Renal cortex interstitium (tissue), 11 donors: ENCODE data around the gene WNT3. TPM values are rescaled to one million over a fixed set of nuclear protein-coding genes. Genes with fewer than 3 reads are reported as not detected.
"Not testable (repeated sequence)": the region's sequence is repeated elsewhere in the genome, so short reads cannot be mapped to it uniquely, and the experiment has no call there.

Source experiments
- DNase-seq, 11 donors: peaks; one replicate each; pipeline ENCODE4 v3.0.0-alpha.2; 2013; ENCODE audit warnings: low read depth in 9 of 11, low spot score in 4 of 11; ENCODE audit errors: extremely low read depth in 1 of 11
- polyA plus RNA-seq, 3 donors: library from polyadenylated mRNA; unstranded; fragments of 120-200 nt; gene quantifications; one replicate each; pipeline ENCODE4 v1.2.1, GENCODE V29; 2013; ENCODE audit not compliant: insufficient read length in 3 of 3

Gene WNT3
- polyA plus RNA-seq, 3 donors: 1.8 to 2.1 (median 2.0) TPM

DNA sequence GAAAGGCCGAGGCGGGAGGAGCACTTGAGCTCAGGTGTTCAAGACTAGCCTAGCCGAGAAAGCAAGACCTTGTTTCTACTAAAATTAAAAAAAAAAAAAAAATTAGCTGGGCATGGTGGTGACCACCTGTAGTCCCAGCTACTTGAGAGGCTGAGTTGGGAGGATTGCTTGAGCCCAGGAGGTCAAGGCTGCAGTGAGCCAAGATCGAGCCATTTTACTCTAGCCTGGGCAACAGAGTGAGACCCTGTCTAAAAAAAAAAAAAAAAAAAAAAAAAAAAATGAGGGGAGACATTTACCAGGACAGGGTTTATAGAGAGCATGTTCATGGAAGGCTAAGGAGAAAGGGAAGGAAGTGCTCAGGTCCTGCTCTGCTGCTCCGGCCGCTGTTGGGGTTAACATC is 25.5 kb downstream of the WNT3 start:
- not testable (repeated sequence) for DNase-seq

DNA sequence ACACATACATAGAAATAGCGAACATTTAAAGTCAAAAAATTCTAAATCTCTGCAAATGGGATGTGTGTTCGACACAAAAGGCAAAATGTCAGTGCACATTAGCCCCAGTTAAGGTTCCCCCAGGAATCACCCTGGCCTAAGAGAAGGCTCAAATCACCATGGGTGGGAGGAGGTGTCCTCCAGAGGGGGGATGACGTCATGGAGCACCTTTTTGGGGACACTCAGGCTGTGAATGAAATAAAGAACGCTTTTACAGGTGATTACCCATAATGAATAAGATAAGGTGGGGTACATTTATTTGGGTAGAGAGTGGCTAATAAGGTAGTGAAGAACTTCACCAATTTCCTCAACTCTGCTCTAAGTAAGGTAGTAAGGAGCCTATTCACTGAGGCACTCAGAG is 26.4 kb downstream of the WNT3 start:
- no peak for DNase-seq

DNA sequence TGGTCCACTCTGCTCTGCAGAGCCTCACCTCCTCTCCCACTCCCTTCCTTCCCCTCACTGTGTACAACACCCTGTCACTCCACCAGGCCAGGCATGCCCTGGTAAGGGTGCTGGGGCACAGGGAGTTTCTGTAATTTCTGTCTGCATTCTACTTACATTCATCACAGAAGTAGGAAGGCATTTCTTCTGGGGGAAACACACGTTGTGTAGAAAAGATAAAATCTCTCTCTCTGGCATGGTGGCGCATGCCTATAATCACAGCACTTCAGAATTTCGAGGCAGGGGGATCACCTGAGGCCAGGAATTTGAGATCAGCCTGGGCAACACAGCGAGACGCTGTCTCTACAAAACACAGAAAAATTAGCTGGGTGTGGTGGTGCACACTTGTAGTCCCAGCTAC is 27.0 kb downstream of the WNT3 start:
- DNase-seq: no peak

DNA sequence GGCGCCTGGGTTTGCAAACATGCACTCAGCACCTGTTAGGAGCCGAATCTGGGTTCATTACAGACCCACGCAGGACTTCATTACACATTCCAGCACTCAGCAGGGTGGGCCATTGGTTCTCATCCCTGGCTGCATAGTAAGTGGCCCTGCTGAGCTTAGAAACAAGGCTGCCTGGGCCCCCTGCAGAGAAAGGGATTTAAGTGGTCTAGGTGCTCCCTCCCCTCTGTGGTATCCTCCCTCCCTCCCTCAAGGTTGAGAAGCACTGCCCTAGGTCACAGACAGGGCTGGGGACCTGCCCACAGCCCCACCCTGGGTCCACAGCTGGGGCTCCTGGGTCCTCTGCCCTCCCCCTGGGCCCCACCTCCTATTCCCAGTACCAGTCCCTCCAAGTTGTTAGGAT is 28.3 kb downstream of the WNT3 start:
- no peak for DNase-seq

DNA sequence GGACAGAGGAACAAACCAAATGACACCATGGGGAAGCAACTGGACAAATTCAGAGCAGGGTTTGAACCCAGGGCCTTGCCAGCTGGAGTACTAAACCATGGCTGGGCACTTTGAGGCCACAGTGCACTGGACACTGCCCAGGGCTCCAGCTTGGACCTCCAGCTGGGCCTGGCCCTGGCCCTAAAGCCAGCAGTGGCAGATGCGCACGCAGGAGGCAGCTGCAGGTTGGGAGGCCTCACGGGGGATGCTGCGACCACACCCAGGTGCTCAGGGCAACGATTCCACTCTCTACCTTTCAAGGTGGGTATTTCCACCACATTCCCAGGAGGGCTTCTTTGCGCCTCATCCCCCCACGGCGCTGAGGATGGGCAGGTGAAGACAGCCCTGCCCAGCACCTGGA is 28.9 kb downstream of the WNT3 start:
- DNase-seq: no peak

DNA sequence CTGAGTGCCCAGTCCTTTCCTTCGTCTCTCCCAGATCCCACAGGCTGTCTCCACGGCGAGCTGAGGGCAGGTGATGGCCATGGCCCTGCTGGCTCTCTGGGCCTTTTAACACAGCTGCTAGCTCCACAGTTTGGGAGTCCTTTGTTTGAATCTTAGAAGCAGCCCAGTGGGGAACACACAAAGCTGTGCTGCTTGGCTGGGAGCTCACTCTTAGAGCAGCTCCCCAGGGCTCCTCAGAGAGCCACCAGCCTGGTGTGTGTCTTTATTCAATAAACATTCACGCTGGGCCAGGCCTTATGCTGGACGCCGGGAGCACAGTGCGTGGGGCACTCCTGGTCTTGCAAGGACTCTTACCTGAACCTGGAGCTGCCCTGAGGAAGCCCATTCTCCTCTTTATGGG is 29.7 kb downstream of the WNT3 start:
- no peak for DNase-seq

DNA sequence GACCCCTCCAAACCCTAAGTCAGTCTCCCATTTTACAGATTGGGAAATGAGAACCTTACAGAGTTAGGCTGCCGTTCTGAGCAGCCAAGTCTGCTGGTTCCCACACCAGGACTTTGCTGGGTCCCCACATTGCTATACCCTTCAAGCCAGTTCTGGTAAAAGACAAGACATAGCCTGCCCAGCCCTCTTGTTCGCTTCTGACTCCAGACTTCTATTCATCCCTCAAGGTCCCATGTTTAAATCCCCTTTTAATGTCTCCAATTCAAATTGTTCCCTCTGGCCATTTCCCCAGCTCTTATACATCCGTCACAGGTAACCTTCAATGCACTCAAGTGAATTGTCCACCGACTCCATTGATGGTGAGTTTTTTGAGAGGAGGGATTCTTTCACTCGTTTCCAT is 30.2 kb downstream of the WNT3 start:
- DNase-seq: no peak

DNA sequence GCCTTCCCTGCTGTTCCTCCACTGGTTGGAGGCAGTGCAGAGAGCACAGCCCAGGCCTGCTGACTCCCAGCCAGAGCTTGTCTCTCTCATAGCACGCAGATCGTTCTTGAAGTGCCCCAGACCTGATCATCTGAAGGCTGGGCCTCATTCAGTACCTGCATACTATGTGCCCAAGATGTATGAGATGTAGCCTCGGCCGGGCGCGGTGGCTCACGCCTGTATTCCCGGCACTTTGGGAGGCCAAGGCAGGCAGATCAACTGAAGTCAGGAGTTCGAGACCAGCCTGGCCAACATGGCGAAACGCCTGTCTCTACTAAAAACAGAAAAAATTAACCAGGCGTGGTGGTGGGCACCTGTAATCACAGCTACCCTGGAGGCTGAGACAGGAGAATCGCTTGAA is 31.0 kb downstream of the WNT3 start:
- DNase-seq: no peak

DNA sequence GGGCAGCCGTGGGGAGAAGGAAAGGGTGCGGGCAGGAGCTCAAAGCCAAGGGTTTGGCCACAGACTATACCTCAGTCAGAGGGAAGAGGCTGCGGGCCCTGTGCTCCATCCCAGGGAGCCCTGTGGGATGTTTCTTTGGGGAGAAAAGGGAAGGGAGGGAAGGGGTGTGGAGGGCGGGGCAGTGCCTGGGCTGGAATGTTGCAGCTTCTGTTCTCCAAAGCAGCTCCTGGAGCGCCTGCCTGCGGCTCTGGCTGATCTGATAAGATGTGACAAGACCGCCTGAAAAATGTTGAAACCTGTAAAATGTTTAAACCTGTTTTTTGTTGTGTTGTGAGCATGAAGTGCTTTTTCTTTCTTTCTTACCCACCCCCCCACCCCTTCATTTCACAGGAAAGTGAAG is 32.8 kb downstream of the WNT3 start:
- DNase-seq: no peak

DNA sequence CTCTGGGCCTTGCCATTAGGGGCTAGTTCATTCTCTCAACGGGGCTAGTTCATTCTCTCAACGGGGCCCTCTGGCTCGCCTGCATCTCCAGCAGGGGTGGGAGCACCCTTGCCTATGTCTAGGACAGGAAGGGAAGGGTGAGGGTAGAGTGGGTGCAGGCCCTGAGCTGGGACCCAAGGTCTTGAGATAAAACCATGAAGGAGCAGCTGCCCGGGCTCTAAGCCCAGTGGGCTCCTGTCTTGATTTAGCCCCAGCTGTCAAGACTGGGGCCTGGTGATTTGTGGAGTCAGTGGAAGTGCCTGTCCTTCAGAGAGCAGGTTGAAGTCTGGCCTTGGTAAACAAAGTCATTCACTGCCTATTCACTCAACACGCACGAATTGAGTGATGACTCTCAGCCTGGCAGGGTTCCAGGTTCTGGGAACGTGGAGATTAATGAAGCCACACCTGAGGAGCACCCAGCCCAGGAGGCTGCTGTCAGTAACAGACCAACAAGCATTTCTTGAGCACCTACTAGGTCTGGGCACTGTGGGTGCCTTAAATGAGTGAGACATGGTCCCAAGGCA is 35.4 kb downstream of the WNT3 start:
- no peak for DNase-seq

DNA sequence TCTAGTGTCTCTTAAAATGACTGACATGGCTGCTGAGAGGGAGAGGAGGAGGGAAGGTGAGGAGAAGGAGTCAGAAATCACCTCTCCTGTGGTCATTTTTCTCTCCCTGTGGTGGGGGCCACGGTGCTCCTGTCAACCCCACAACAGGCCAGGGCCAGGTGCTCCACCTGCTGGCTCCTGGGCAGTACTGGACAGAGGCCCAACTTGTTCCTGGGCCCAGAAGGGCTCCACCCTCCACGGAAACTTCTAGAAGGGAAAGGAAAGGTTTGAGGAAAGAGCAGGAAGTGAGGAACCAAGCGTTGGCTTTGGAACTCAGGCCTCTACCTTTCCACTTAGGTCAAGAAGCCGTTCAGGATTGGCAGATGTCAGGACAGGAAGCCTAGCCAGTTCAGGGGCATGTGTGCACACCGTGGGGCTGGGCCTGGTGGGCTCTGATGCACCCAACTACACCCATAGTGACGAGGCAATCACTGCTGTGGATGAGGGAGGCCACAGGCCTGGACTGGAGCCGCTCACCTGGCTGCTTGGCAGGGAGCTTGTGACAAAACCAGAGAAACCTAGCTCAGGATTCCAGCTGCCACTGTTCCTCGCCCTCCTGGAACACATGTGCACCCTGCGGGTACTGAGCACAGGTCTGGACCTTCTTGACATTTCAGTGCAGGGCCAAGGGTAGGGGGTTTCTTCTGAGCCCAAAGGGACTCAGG is 36.1 kb downstream of the WNT3 start:
- DNase-seq: no peak

DNA sequence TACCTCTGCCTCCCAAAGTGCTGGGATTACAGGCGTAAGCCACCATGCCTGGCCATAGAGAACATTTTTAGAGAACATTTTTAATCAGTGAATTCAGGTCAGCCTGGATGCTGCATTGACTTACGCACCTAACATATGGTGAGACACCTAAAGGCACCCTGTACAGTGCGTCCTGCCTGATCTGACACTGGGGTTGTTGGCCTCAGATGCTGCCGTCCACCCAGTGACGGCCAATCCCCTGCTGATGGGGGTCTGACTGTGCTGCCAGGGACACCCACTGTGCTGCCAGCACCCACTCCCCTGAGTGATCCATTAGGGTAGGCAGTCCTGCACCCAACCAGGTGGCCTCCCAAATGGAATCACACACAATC is 38.5 kb downstream of the WNT3 start:
- DNase-seq: no peak

DNA sequence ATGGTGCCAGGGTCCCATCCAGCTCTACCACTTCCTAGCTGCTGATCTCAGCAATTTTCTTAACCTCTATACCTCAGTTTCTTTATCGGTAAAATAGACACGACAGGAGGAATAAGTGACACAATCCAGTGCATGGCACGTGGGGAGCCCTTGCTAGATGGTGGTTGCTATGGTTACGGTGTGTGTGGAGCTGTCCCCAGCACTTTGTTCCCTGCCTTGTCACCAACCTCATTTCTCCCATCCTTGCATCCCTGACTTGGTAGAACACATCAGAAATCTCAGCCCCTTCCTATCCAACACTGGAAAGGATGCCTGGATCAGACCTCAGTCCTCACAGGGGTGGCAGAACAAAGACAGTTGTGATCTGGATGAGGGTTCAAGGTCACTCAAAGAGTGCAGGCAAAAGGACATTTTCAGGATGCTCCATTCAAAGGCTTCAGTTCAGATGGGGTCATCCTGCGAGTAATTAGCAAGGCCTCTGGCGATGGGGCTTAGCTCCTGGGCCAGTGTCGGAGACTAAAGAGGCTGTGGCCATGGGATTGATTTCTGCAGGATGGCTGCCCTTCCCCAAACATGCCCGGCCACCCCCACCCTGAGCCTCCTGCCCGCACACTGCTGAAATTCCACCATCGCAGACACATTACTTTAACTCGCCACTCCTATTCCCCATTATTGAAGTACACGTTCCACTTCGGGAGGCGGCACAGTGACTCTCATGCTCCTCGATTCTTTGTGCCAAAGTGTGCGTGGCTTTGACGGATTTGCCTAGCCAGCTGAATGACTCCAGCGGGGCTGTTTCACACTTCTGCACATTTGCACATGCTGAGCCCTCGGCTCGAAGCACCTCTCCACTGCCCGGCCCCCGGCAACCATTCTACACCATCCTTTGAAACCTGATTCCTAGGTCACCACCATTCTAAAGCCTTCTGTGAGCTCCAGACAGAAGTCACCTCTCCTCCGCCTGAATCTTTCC is 40.3 kb downstream of the WNT3 start:
- no peak for DNase-seq

DNA sequence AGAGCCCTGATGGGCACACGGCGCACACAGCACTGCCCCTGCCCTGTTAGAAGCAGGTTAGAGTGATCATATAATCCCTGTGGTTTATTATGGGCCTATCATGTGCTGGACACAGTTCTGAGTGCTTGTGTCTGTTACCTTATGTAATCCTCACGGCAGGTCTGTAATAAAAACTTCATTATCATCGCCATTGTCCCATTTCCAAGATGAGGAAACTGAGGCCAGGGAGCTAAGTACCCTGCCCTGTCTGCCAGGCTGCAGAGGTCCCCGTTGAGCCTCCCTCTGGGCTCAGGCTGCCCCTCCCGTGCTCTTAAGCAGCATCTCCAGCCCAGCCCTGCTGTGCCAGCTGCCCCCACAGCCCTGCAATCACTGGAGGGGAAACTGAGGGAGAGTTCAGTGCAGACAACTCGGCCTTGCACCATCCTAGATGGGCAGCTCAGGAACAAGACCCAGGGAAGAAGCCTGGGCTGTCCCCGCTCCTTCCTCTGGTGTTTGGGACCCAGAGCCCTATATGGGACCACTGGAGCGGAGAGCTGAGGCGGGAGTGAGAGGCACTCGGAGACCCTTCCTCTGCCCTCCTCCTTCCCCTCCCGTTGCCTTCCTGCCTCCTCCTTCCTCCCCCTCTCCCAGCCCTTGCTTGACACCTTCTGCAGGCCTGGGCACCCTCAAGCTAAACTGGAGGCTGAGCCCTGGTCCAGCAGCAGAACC is 42.0 kb downstream of the WNT3 start:
- DNase-seq: no peak

DNA sequence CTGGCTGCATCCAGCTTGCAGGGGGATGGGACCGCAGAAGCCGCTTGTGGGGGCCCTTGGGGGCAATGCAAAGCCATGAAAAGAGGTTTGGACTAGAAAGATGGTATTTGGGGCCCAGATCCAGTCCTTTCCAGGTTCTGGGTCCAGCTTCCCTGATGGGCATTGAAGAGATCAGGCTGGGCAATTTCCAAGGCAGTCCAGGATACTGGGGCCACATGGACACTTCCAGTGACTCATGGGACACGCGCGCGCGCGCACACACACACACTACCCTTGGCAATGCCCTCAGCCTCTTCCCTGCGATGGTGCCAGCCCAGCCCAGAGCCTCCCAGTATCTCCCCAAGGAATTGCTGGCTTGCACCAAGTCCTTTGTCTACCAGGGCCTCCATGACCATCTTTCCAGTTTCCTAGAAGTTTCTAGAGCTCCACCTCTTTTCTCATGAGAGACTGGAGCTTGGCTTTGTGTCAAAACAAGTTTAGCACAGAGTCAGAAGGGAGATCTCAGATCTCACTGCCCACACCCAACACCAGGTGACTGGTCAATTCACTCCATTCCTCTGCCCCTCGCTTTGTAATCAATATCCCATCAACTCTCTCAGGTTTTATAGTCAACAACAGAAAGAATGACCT is 44.3 kb downstream of the WNT3 start:
- DNase-seq: no peak

DNA sequence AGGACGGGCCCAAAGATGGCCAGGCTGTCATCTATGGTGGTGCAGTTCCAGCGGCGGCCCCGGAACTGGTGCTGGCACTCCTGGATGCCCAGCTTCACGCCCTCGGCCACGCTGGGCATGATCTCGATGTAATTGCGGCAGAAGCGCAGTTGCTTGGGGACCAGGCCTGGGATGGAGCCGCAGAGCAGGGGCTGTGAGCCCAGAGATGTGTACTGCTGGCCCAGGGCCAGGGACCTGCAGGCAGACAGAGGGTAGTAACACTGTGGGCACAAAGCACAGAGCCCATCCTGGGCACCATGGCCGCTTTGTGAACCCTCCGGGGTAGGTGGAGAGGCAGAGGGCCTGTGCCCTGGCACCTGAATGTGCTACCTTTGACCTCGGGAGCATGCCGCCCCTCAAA is 44.8 kb downstream of the WNT3 start:
- DNase-seq: no peak

DNA sequence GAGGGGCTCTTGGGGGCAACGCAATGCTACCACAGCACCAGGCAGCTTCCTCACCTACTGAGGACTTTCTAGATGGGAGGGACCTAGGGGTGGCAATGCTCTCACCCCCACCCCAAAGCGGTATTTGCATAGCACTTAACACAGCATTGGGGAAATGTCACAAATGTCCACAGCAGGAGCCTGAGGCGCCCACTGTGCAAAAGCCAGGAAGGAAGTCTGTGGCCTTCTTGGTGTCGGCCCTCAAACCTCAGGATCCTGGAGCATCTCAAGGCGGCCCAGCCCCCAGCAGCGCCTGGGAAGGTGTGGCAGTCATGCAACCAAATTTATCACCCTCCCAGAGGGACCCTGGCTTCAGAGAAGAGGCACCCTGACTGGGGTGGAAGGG is 45.3 kb downstream of the WNT3 start:
- no peak for DNase-seq

DNA sequence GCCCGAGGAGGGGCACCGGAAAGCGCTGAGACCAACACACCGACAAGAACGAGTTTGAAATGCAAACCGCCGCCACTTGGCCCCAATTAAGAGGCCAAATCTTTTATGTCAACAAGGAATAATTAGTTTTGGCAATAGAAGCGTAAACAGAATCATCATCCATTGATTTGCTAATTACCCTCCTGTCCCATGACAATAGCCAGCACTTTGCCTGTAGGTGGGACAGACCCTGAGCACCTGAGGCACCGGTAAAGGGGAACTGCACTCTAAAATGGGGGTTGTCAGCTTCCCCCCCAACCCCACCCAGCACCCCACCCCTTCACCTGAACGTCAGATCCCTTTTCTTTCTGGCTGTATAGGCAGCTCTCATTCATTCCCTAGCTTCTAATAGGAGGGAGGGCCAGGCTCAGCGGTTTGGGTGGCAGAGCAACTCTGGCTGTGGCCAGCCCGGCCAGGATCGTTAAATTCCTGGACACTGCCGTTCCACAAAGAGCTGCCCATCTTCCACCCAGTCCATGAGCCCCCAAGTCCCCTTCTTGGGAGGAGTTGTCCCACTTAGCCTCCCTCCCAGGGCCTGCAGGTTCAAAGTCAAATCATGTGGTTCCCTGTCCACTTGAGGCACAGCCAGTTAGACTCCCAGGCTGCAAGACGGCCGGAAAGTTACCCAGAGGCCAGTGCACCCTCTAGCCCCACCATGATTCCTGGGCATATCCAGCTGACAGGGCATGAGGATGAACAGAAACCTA is 45.8 kb downstream of the WNT3 start:
- no peak for DNase-seq
